Hepatic stellate cell (primary cell): ENCODE measurements around the gene GRK1.

Experiments used
- DNase-seq: peaks from one replicate; pipeline ENCODE4 v3.0.0; 2011; ENCODE audit warnings: low spot score

The GRK1 gene

GRCh38 chr13:113650275-113650674 is 16.7 kb upstream of the GRK1 start:
- DNase-seq = no peak

- no peak for DNase-seq
Measured at GRCh38 chr13:113650731-113651148, 16.3 kb upstream of the GRK1 start.

GRCh38 chr13:113651511-113652403 is 15.3 kb upstream of the GRK1 start:
- DNase-seq = no peak

GRCh38 chr13:113652404-113653263 is 14.4 kb upstream of the GRK1 start:
- DNase-seq = no peak

- DNase-seq = no peak
Measured at GRCh38 chr13:113653264-113654174, 13.5 kb upstream of the GRK1 start.

- DNase-seq = no peak
Measured at GRCh38 chr13:113654175-113654560, 12.9 kb upstream of the GRK1 start.

GRCh38 chr13:113654591-113655345 is 12.3 kb upstream of the GRK1 start:
- DNase-seq = no peak

GRCh38 chr13:113655346-113656002 is 11.5 kb upstream of the GRK1 start:
- DNase-seq = no peak

GRCh38 chr13:113656003-113656588 is 10.9 kb upstream of the GRK1 start:
- no peak for DNase-seq

- DNase-seq = no peak
Measured at GRCh38 chr13:113656831-113657671, 10.0 kb upstream of the GRK1 start.

- no peak for DNase-seq
Measured at GRCh38 chr13:113657851-113658741, 8.9 kb upstream of the GRK1 start, which contains the start of gene ATP4B. ATP4B (minus strand) TSS chr13:113658198; CDS start chr13:113658144, 54 bp downstream.

- no peak for DNase-seq
Measured at GRCh38 chr13:113658836-113659235, 8.2 kb upstream of the GRK1 start.

- DNase-seq = no peak
Measured at GRCh38 chr13:113659337-113659736, 7.7 kb upstream of the GRK1 start.

- no peak for DNase-seq
Measured at GRCh38 chr13:113660066-113660465, 7.0 kb upstream of the GRK1 start.

GRCh38 chr13:113661509-113661908 is 5.5 kb upstream of the GRK1 start:
- no peak for DNase-seq

GRCh38 chr13:113663934-113664333 is 3.1 kb upstream of the GRK1 start:
- DNase-seq = no peak

GRCh38 chr13:113664751-113665596 is 2.0 kb upstream of the GRK1 start:
- DNase-seq = no peak
